Fibroblast of peridontal ligament (primary cell): ENCODE results near the gene CMTM5.
"Not testable (repeated sequence)": the region's sequence is repeated elsewhere in the genome, so short reads cannot be mapped to it uniquely, and the experiment has no call there.

Experiments used
- DNase-seq: peaks from one replicate; pipeline ENCODE4 v3.0.0-alpha.2; 2010; ENCODE audit errors: extremely low read depth

The CMTM5 gene

DNA sequence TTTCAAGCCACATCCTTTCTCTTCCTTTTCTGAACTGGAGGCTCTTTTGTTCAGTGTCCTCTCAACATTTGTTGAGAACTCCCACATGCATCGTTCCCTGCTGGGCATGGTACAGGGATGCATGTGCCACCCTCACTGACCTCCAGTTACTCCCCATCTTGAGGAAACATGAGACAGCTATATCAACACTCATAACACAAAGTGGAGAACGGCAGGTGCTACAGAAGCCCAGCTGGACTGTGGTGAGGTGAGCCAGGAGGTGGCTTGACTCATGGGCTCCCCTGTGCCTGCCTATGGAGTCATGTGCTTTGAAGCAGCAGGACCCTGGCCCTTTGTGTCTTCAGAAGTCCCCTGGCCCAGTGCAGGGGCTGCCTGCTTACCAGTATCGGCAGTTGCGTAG is 21.5 kb downstream of the CMTM5 start:
- DNase-seq, result no peak

DNA sequence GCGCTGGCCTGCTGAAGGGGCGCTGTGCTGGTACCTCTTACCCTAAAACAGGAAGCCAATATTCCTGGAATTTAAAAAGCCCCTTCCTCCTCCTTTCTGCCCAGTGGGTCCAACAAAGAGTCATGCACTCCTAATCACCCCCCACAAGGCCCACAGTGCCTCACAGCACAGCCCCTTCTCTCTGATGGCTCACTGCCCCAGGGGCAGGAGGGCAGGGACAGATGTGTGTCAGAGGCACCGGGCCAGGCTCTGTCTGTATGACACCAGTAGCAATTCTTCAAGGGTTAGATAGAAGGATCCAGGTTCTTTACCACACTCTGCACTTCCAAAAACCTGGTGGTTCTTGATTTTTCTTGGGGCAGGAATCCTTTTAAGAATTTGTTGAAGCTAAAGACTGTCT is 22.3 kb downstream of the CMTM5 start:
- no peak for DNase-seq

- DNase-seq, result no peak
Measured at GRCh38 chr14:23399591-23399990, 22.7 kb downstream of the CMTM5 start.

GRCh38 chr14:23400496-23401149 is 23.8 kb downstream of the CMTM5 start:
- not testable (repeated sequence) for DNase-seq

GRCh38 chr14:23401291-23401690 is 24.4 kb downstream of the CMTM5 start:
- no peak for DNase-seq

GRCh38 chr14:23402296-23403138 is 25.7 kb downstream of the CMTM5 start:
- no peak for DNase-seq

DNA sequence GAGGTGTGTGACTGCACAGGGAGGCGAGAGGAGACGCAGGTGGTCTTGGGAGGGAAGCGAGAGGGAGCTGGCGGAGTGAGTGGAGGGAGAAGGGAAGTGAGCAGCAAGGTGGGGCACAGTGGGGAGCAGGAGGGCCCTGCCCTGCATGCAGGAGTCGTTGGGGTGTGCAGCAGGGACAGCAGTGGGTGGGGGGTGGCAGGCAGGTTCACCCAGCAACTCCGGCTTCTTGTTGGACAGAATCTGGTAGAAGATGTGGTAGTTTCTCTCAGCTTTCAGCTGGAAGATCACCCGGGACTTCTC is 26.2 kb downstream of the CMTM5 start:
- DNase-seq, result no peak

DNA sequence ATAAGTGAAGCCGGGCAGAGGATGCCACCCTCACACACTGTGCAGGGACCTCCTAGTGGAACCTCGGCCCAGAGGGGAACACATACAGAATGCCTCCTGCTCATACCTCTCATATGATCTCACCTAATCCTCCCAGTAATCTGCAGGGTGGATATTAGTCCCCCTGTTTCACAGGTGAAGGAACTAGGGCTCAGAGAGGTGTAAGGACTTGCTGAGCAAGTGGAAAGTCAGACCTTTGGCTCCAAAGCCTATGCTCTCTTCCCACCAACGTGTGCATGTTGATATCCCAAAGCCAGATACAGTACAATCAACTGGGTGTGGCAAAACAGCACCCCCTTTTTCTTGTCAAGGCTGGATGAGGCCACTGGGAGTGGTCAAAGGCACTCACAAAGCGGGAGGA is 27.1 kb downstream of the CMTM5 start:
- no peak for DNase-seq

- DNase-seq, result no peak
Measured at GRCh38 chr14:23404331-23404900, 27.6 kb downstream of the CMTM5 start.

DNA sequence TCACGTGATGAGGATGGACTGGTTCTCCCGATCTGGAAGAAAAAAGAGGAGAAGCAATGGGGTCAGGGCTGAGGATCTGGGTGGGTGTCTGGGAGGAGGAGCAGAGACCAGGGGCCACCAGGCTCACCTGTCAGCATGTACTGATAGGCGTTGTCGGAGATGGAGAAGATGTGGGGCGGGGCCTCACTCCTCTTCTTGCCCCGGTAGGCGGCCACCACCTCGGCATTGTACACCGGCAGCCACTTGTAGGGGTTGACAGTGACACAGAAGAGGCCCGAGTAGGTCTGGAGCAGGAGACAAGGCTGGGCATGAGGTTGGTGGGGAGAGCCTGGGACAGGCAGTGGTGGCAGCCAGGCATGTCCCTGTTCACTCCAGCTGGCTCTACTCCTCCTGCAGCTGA is 28.2 kb downstream of the CMTM5 start:
- DNase-seq, result no peak

DNA sequence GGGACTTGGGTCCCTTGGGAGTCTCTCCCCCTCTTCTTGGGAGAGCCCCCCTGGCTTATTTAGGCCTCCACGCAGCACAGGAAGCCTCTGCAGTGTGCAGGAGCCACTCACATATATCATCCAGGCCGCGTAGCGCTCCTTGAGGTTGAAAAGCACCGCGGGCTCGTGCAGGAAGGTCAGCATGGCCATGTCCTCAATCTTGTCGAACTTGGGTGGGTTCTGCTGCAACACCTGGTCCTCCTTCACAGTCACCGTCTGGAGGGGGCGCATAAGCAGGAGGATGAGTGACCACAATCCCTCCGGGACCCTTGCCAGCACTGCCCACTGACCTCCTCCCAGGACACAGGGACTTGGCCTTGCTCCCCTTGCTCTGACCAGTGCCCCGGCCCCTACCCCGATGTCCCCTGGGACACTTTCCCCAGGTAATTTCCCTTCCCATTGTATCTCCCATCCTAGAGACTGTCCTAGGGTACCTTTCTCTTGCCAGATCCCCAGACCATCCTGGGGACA is 28.7 kb downstream of the CMTM5 start:
- no peak for DNase-seq

DNA sequence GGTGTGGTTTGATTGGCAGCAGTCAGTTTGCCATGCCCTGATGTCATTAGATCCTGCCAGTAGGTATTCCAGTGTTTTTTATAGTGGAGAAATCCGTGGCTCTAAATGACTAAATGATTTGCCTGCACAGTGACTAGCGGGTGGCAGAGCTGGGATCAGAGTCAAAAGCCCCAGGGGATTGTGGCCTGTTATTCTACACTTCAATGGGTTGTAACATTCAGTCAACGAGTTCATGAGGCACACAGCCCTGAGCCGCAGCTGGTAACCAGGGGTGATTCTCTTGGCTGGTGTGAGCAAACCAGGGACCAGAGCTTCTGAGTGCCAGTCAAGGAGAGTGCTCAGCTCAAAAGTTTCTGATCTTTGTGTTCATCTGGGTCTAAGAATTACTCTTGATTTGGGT is 29.4 kb downstream of the CMTM5 start:
- DNase-seq, result no peak

- DNase-seq, result no peak
Measured at GRCh38 chr14:23406725-23407355, 30.0 kb downstream of the CMTM5 start.

- no peak for DNase-seq
Measured at GRCh38 chr14:23407516-23408306, 30.9 kb downstream of the CMTM5 start, which contains the start of gene MYH6. TSS of gene MYH6 (minus strand) at chr14:23408273. CDS start at chr14:23407223, 1,050 bp downstream.

- no peak for DNase-seq
Measured at GRCh38 chr14:23408307-23408630, 31.4 kb downstream of the CMTM5 start.

DNA sequence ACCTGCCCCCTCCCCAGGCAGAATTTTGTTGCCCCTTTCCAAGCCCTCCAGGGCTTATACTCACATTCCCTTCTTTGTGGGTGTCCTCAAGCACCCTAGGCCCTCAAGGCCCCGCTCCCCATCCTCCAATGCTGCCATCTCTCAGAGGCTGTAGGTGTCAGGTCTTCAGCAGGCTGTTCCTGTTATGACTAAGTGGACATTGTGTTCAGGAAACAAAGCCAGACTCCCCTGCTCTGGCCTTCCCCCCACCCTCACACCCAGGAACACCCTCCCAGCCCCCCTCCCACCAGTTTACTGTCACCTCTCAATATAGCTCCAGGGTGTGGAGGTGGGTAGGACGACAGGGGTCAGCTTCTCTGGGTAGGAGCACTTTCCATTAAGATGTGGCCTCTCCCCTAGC is 32.6 kb downstream of the CMTM5 start:
- DNase-seq, result no peak

DNA sequence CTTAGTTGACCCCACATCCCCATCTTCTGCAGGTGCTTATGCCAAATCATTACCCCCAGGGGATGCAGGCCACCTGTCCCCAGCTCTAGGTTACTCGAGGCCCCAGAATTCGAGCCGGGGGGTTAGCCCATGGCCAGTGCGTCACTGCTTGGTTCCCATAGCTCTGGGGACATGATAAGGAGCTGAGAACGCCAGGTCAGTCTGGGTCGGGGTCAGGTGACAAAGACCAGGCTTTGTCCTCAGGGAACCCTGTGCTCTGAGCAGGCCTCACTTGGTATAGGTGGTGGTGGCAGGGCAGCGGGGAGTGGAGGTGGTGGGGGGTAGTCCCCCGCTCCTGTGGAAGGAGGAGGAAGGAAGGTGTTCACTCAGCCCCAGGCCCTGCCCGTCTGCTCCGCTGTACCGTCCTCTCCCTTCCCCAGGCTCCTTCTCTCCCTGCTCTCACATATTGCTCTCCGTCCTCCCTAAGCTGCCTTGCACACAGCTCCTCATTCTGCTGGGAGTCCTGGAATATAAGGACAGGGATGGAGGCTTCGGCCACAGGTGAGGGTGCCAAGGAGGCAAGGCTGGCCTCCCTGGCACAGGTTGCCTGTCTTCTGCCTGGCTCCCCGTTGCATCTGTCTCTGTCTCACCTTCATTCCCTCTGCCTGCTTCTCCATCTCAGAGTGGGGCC is 33.3 kb downstream of the CMTM5 start:
- no peak for DNase-seq

DNA sequence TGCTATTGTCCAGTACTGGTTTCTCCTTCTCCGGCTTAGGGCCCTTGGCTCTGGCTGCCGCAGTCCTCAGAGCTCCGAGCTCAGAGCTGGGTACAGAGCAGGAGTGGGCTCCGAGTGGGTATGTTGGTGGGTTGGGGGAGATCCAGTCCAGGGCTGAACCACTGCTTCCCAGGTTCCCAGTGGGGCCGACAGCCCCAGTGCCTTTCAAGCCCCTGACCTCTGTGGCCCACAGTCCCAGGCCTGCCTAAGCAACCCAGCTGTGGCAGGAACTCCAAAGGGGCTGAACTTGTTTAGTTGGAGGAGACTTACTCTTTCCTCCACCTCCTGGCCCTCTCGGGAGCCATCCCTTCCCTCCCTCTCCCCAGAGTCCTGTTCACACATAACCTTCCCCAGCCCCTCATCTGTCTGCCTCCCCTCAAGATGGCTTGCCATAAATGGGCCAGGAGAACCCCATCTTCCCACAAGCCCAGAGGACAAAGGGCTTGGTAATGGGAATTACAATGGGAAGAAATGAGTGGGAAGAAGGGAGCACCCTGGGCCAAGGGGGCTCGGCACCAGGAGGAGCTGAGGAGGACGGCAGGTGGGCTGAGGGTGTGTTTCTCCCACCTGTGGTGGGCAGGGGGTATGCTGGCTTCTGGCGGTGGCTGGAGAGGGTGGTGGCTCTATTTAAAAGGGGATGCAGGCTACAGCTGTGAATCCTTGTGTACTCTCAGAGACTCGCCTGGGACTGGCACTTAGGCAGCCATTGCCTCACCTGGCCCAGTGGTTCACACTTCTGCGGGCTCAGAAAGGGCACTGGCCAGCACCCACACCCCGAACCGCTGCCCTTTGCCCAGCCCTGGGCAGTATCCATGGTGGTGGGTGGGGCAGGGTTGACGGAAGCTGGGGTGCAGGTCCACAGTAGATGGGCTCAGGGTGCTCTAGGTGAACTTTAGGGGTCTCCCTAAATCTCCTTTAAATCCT is 35.0 kb downstream of the CMTM5 start:
- no peak for DNase-seq

DNA sequence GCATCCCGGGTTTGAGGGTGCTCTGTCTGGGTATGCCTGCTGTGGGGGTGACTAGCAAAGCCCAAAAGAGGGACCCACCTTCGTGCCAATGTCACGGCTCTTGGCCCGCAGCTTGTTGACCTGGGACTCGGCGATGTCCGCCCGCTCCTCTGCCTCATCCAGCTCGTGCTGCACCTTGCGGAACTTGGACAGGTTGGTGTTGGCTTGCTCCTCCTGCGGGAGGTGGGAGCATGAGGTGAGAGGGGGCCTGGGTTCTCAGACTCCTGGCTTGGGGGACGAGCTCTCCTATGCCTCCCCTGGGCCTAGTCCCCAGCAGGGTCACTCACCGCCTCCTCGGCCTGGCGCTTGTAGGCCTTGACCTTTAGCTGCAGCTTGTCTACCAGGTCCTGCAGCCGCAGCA is 36.8 kb downstream of the CMTM5 start:
- no peak for DNase-seq

GRCh38 chr14:23414254-23414653 is 37.4 kb downstream of the CMTM5 start:
- no peak for DNase-seq
